Astrocyte (in vitro differentiated cells and primary cell): Measurements from ENCODE around the gene ZNF335.

Experiments used
- EZH2 ChIP-seq: IDR thresholded peaks from 2 replicates; pipeline ENCODE4 v1.6.1; 2012; ENCODE audit warnings: mild to moderate bottlenecking, low read length, inconsistent platforms; ENCODE audit not compliant: insufficient read depth
- TF ChIP-seq, protein P1 (sequence below): IDR thresholded peaks from 2 replicates; pipeline ENCODE4 v1.5.1; 2011; ENCODE audit warnings: low read depth, mild to moderate bottlenecking, inconsistent platforms, low read length, moderate library complexity; ENCODE audit not compliant: insufficient read depth

DNA sequence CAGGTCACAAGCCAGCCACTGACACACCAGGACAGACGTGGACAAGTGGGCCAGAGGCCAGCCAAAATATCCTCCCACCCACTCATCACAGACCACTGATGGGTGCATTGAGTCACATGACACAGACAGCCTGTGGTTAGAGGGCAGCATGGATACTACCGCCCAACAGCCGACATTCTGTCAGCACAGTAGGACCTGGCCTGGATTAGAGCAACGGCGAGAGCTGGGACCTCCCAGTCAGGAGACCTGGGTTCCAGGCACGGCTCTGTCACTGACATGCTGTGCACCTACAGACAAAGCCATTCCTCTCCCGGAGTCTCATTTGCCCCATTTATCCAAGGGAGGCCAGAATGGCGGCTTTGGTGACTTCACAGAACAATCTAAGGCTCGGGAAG, 8.0 kb downstream of the ZNF335 start:
- TF ChIP-seq, protein P1, sequence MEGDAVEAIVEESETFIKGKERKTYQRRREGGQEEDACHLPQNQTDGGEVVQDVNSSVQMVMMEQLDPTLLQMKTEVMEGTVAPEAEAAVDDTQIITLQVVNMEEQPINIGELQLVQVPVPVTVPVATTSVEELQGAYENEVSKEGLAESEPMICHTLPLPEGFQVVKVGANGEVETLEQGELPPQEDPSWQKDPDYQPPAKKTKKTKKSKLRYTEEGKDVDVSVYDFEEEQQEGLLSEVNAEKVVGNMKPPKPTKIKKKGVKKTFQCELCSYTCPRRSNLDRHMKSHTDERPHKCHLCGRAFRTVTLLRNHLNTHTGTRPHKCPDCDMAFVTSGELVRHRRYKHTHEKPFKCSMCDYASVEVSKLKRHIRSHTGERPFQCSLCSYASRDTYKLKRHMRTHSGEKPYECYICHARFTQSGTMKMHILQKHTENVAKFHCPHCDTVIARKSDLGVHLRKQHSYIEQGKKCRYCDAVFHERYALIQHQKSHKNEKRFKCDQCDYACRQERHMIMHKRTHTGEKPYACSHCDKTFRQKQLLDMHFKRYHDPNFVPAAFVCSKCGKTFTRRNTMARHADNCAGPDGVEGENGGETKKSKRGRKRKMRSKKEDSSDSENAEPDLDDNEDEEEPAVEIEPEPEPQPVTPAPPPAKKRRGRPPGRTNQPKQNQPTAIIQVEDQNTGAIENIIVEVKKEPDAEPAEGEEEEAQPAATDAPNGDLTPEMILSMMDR = no peak
- no peak for TF ChIP-seq EZH2
